Measurements from ENCODE around the gene COG8. TPM values are rescaled to one million over a fixed set of nuclear protein-coding genes. Genes with fewer than 3 reads are reported as not detected.

COG8 gene
- total RNA-seq, 1 experiment from 2014 or later, result 41.9 TPM

GRCh38 chr16:69330286-69331109 is 8.9 kb downstream of the COG8 start, which contains the start of gene PDF:
PDF (minus strand) TSS chr16:69330588; CDS start chr16:69330570, 18 bp downstream.
- intact Hi-C loops (cut with micrococcal nuclease; ENCODE audit: unreplicated experiment), result loop anchor here (1.0 to 10.0 kb wide), 2 partner anchors 9 to 434 kb away; partner anchors contain the start of genes COG8, NIP7 and WWP2
- peaks cover 28% of the 10 kb centered on the region; the same call in 1 of the 2 replicates for H3F3A ChIP-seq (ENCODE audit: insufficient read depth, low read depth)
- peak within 1 kb of the TSS; percentile 87 for H3K4me3 ChIP-seq
- no peak for TF ChIP-seq EZH2 (IDR thresholded peaks at IDR 0.05; ENCODE audit: low read depth)
- TF ChIP-seq, protein P1, sequence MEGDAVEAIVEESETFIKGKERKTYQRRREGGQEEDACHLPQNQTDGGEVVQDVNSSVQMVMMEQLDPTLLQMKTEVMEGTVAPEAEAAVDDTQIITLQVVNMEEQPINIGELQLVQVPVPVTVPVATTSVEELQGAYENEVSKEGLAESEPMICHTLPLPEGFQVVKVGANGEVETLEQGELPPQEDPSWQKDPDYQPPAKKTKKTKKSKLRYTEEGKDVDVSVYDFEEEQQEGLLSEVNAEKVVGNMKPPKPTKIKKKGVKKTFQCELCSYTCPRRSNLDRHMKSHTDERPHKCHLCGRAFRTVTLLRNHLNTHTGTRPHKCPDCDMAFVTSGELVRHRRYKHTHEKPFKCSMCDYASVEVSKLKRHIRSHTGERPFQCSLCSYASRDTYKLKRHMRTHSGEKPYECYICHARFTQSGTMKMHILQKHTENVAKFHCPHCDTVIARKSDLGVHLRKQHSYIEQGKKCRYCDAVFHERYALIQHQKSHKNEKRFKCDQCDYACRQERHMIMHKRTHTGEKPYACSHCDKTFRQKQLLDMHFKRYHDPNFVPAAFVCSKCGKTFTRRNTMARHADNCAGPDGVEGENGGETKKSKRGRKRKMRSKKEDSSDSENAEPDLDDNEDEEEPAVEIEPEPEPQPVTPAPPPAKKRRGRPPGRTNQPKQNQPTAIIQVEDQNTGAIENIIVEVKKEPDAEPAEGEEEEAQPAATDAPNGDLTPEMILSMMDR (conservative IDR thresholded peaks at IDR 0.05), result no peak
- H3K4me1 ChIP-seq (replicated peaks; ENCODE audit: insufficient read depth), result peaks cover 44% of the 10 kb centered on the region
- peaks cover 36% of the 10 kb centered on the region for H3K36me3 ChIP-seq (ENCODE audit: low read depth)
- H3K27me3 ChIP-seq (ENCODE audit: insufficient read depth, low read depth), result no peaks in the 10 kb centered on the region
- H2AFZ ChIP-seq, result peak within 1 kb of the TSS; percentile 88
- POLR2A ChIA-PET (ENCODE audit: unreplicated experiment), result interaction anchor here (0.6 kb wide), 1 partner anchor 406 kb away, joined by 10 read pairs; no protein-coding TSS in a partner anchor
- H3K4me2 ChIP-seq, result peak within 1 kb of the TSS; percentile 98
- peaks cover 45% of the 10 kb centered on the region for H3K79me2 ChIP-seq (ENCODE audit: low read depth)
- CTCF ChIA-PET, result interaction anchor here (0.6 kb wide), 1 partner anchor 25 kb away, joined by 4 read pairs; no protein-coding TSS in a partner anchor
- peaks cover 41% of the 10 kb centered on the region for H4K20me1 ChIP-seq (ENCODE audit: insufficient read depth)
- peak; percentile 85 to 94 for DNase-seq
- TSS peak; percentile 82 for BruUV-seq (replicated peaks)
- no peaks in the 10 kb centered on the region for H3K9me2 ChIP-seq (ENCODE audit: insufficient read depth)
- H3K27ac ChIP-seq, result peak within 1 kb of the TSS; percentile 64
- no peaks in the 10 kb centered on the region for H3K9me3 ChIP-seq (ENCODE audit: insufficient read depth, low read depth)

- BruUV-seq (replicated peaks), result TSS peak; percentile 21
- no peaks in the 10 kb centered on the region for H3K27me3 ChIP-seq (ENCODE audit: insufficient read depth, low read depth)
- peak overlapping the region; percentile 98 for H3K4me2 ChIP-seq
- peaks cover 29% of the 10 kb centered on the region; the same call in 1 of the 2 replicates for H3F3A ChIP-seq (ENCODE audit: insufficient read depth, low read depth)
- H4K20me1 ChIP-seq (ENCODE audit: insufficient read depth), result peaks cover 49% of the 10 kb centered on the region
- no peaks in the 10 kb centered on the region for H3K9me2 ChIP-seq (ENCODE audit: insufficient read depth)
- peak overlapping the region; percentile 65; the same call in 1 of the 2 replicates for H2AFZ ChIP-seq
- no peak for DNase-seq
- intact Hi-C loops (cut with micrococcal nuclease; ENCODE audit: unreplicated experiment), result loop anchor here (1.0 to 10.0 kb wide), 2 partner anchors 10 to 435 kb away; partner anchors contain the start of genes COG8, NIP7 and WWP2
- no peaks in the 10 kb centered on the region for H3K9me3 ChIP-seq (ENCODE audit: insufficient read depth, low read depth)
- peaks cover 54% of the 10 kb centered on the region for H3K79me2 ChIP-seq (ENCODE audit: low read depth)
- TF ChIP-seq, protein P1 (conservative IDR thresholded peaks at IDR 0.05), result no peak
- CTCF ChIA-PET, result interaction anchor here (0.6 kb wide), 1 partner anchor 24 kb away, joined by 4 read pairs; no protein-coding TSS in a partner anchor
- POLR2A ChIA-PET (ENCODE audit: unreplicated experiment), result interaction anchor here (0.6 to 0.7 kb wide), 2 partner anchors 9 to 1150 kb away, joined by 4 to 6 read pairs; no protein-coding TSS in a partner anchor
- H3K27ac ChIP-seq, result peak overlapping the region; percentile 64; the same call in 1 of the 2 replicates
- peak overlapping the region; percentile 87 for H3K4me3 ChIP-seq
- peaks cover 44% of the 10 kb centered on the region for H3K4me1 ChIP-seq (replicated peaks; ENCODE audit: insufficient read depth)
- peaks cover 29% of the 10 kb centered on the region for H3K36me3 ChIP-seq (ENCODE audit: low read depth)
Observed at GRCh38 chr16:69329369-69330285, 9.7 kb downstream of the COG8 start.
